H1 (cell line): ENCODE results near the gene MARCHF10. TPM values are rescaled to one million over a fixed set of nuclear protein-coding genes. Genes with fewer than 3 reads are reported as not detected.

Source experiments
- CTCF ChIA-PET: fragments of 300-600 bp; sonication (Branson Sonifier 250); formaldehyde crosslinking; loops from one replicate; lab custom pipeline; 2021; ENCODE audit not compliant: partially characterized antibody; lab: Charles Lee
- POLR2A ChIA-PET: fragments of 300-600 bp; sonication (Branson Sonifier 250); formaldehyde crosslinking; loops from one replicate; lab custom pipeline; 2021; ENCODE audit warnings: inconsistent platforms; ENCODE audit not compliant: partially characterized antibody; lab: Charles Lee
- DNase-seq, 2 experiments: peaks; one replicate each; pipeline versions ENCODE4 v3.0.0 to v3.0.0-alpha.2; 2010 to 2022; ENCODE audit warnings: low spot score in 2 of 2, low read depth in 1 of 2, mixed read lengths in 1 of 2
- FAIRE-seq: peaks from 2 replicates; lab custom pipeline; 2011; peaks lifted over from hg19 to GRCh38; lab: Jason Lieb, UNC
- H2AFZ ChIP-seq: 2 replicates; pipeline ENCODE4 v1.8.1; 2012; ENCODE audit warnings: low read length, inconsistent platforms
- H2AK5ac ChIP-seq: 2 replicates; pipeline ENCODE4 v1.6.1; 2013; ENCODE audit warnings: low read depth, low read length
- H2BK120ac ChIP-seq: replicated peaks from 2 replicates; pipeline ENCODE3; 2013; ENCODE audit warnings: low read depth, low read length, inconsistent platforms
- H2BK12ac ChIP-seq: 2 replicates; pipeline ENCODE4 v1.6.1; 2013; ENCODE audit warnings: low read depth, low read length
- H2BK15ac ChIP-seq: 2 replicates; pipeline ENCODE4 v1.6.1; 2013; ENCODE audit warnings: low read length
- H2BK20ac ChIP-seq: 2 replicates; pipeline ENCODE4 v1.6.1; 2013; ENCODE audit warnings: low read length
- H2BK5ac ChIP-seq: 2 replicates; pipeline ENCODE4 v1.6.1; 2013; ENCODE audit warnings: low read depth, low read length
- H3K14ac ChIP-seq: 2 replicates; pipeline ENCODE4 v1.6.1; 2013; ENCODE audit warnings: inconsistent platforms; ENCODE audit not compliant: insufficient read length
- H3K18ac ChIP-seq: 2 replicates; pipeline ENCODE4 v1.6.1; 2013; ENCODE audit warnings: low read length; ENCODE audit errors: extremely low read depth
- H3K23ac ChIP-seq: 2 replicates; pipeline ENCODE4 v1.6.1; 2013; ENCODE audit warnings: inconsistent platforms; ENCODE audit not compliant: insufficient read length
- H3K23me2 ChIP-seq: 2 replicates; pipeline ENCODE4 v1.6.1; 2013; ENCODE audit warnings: low read depth, low read length
- H3K27ac ChIP-seq: 2 replicates; pipeline ENCODE4 v1.6.1; 2011; ENCODE audit warnings: low read depth, low read length, inconsistent platforms
- H3K27me3 ChIP-seq, 4 experiments: replicated peaks in 1 of 4; 1 replicate in 1 of 4; 2 replicates in 3 of 4; pipeline versions ENCODE4 v1.6.1 to v1.8.1; 2011 to 2013; ENCODE audit warnings: low read length in 3 of 4, mild to moderate bottlenecking in 3 of 4, inconsistent platforms in 2 of 4, mixed read lengths in 2 of 4, moderate library complexity in 1 of 4; ENCODE audit not compliant: control insufficient read depth in 3 of 4, insufficient read depth in 3 of 4; ENCODE audit errors: extremely low read depth in 1 of 4
- H3K36me3 ChIP-seq, 4 experiments: 2 replicates each; pipeline versions ENCODE4 v1.6.1 to v1.8.1; 2011 to 2013; ENCODE audit warnings: mild to moderate bottlenecking in 4 of 4, low read length in 3 of 4, moderate library complexity in 2 of 4, control low read depth in 1 of 4, inconsistent platforms in 1 of 4; ENCODE audit not compliant: insufficient read depth in 4 of 4, control insufficient read depth in 2 of 4
- H3K4ac ChIP-seq: replicated peaks from 2 replicates; pipeline ENCODE3; 2013; ENCODE audit warnings: low read length, low read depth, mixed read lengths, inconsistent platforms; ENCODE audit not compliant: insufficient read length
- H3K4me1 ChIP-seq, 4 experiments: replicated peaks in 1 of 4; 1 replicate in 1 of 4; 2 replicates in 3 of 4; pipeline versions ENCODE4 v1.6.1 to v1.8.1; 2011 to 2013; ENCODE audit warnings: low read length in 3 of 4, inconsistent platforms in 2 of 4, mixed read lengths in 1 of 4; ENCODE audit not compliant: insufficient read depth in 4 of 4, control insufficient read depth in 3 of 4
- H3K4me2 ChIP-seq, 2 experiments: 2 replicates each; pipeline versions ENCODE4 v1.6.1 to v1.8.1; 2011 to 2013; ENCODE audit warnings: low read depth in 2 of 2, low read length in 2 of 2, control low read depth in 1 of 2, inconsistent platforms in 1 of 2, mild to moderate bottlenecking in 1 of 2; ENCODE audit not compliant: insufficient read depth in 1 of 2
- H3K4me3 ChIP-seq, 4 experiments: fragments of 200-600, 300-600 bp in 1 of 4; sonication (generic), shearing (Covaris generic), sonication (Bioruptor Twin) in 1 of 4; 2 replicates each; pipeline versions ENCODE4 v1.5.1 to v1.8.1; 2011 to 2016; ENCODE audit warnings: low read length in 4 of 4, low read depth in 3 of 4, control low read depth in 2 of 4, inconsistent platforms in 2 of 4, mild to moderate bottlenecking in 2 of 4, mixed read lengths in 1 of 4, moderate library complexity in 1 of 4; ENCODE audit not compliant: insufficient read depth in 2 of 4; ENCODE audit errors: extremely low read depth in 1 of 4
- H3K56ac ChIP-seq: replicated peaks from 2 replicates; pipeline ENCODE3; 2013; ENCODE audit warnings: low read depth, mild to moderate bottlenecking, mixed read lengths, low read length, inconsistent platforms; ENCODE audit not compliant: insufficient read length
- H3K79me1 ChIP-seq: 2 replicates; pipeline ENCODE4 v1.6.1; 2013; ENCODE audit warnings: low read depth, low read length, control low read depth
- H3K79me2 ChIP-seq, 2 experiments: 2 replicates each; pipeline versions ENCODE4 v1.6.1 to v1.8.1; 2012 to 2013; ENCODE audit warnings: low read length in 2 of 2, mild to moderate bottlenecking in 2 of 2, inconsistent platforms in 1 of 2; ENCODE audit not compliant: insufficient read depth in 2 of 2, control insufficient read depth in 1 of 2
- H3K9ac ChIP-seq, 4 experiments: replicated peaks in 1 of 4; 1 replicate in 1 of 4; 2 replicates in 3 of 4; pipeline versions ENCODE4 v1.6.1 to v1.8.1; 2011 to 2013; ENCODE audit warnings: low read depth in 3 of 4, low read length in 3 of 4, control low read depth in 2 of 4, mild to moderate bottlenecking in 2 of 4, moderate library complexity in 2 of 4, inconsistent platforms in 1 of 4; ENCODE audit errors: extremely low read depth in 1 of 4
- H3K9me3 ChIP-seq, 2 experiments: 2 replicates each; pipeline versions ENCODE4 v1.6.1 to v1.8.1; 2012 to 2013; ENCODE audit warnings: mild to moderate bottlenecking in 2 of 2, moderate library complexity in 2 of 2, control low read depth in 1 of 2, inconsistent platforms in 1 of 2, low read depth in 1 of 2, low read length in 1 of 2, mixed read lengths in 1 of 2; ENCODE audit not compliant: insufficient read depth in 2 of 2
- H4K20me1 ChIP-seq, 2 experiments: replicated peaks in 1 of 2; 2 replicates each; pipeline versions ENCODE3 to v1.8.1; 2011 to 2013; ENCODE audit warnings: inconsistent platforms in 2 of 2, low read length in 2 of 2, mild to moderate bottlenecking in 1 of 2; ENCODE audit not compliant: insufficient read depth in 2 of 2, control insufficient read depth in 1 of 2
- H4K5ac ChIP-seq: 2 replicates; pipeline ENCODE4 v1.6.1; 2013; ENCODE audit warnings: low read length, low read depth, mixed read lengths, inconsistent platforms; ENCODE audit not compliant: insufficient read length
- H4K8ac ChIP-seq: 2 replicates; pipeline ENCODE4 v1.8.0; 2013; ENCODE audit warnings: mild to moderate bottlenecking, moderate library complexity, low read length, inconsistent platforms; ENCODE audit not compliant: insufficient read depth; ENCODE audit errors: extremely low read depth
- H4K91ac ChIP-seq: replicated peaks from 2 replicates; pipeline ENCODE3; 2013; ENCODE audit warnings: low read length, mixed read lengths, inconsistent platforms; ENCODE audit not compliant: insufficient read length
- BRCA1 ChIP-seq: IDR thresholded peaks from 2 replicates; pipeline ENCODE4 v1.6.1; 2012; ENCODE audit warnings: low read depth, low read length, improper control_type of control experiment
- CHD2 ChIP-seq: IDR thresholded peaks from 2 replicates; pipeline ENCODE4 v1.6.1; 2012; ENCODE audit warnings: low read length, improper control_type of control experiment
- CTCF ChIP-seq, 3 experiments: IDR thresholded peaks; 1 replicate in 2 of 3; 2 replicates in 1 of 3; pipeline versions ENCODE4 v1.5.1 to v1.6.1; 2011; ENCODE audit warnings: low read length in 3 of 3, mild to moderate bottlenecking in 3 of 3, inconsistent platforms in 2 of 3, low read depth in 1 of 3, moderate library complexity in 1 of 3; ENCODE audit not compliant: insufficient read depth in 1 of 3; ENCODE audit errors: control extremely low read depth in 1 of 3
- GABPA ChIP-seq: IDR thresholded peaks from 2 replicates; pipeline ENCODE4 v1.6.1; 2011; ENCODE audit warnings: mild to moderate bottlenecking, low read length, moderate library complexity, borderline replicate concordance; ENCODE audit not compliant: insufficient read depth
- HDAC6 ChIP-seq: IDR thresholded peaks from one replicate; pipeline ENCODE4 v1.7.1; 2012; ENCODE audit warnings: low read depth, mild to moderate bottlenecking, inconsistent platforms, low read length, moderate library complexity
- KDM5A ChIP-seq: fragments of 200-600 bp; IDR thresholded peaks from 2 replicates; pipeline ENCODE4 v1.7.1; 2012; ENCODE audit warnings: mild to moderate bottlenecking, low read length, inconsistent platforms, mixed read lengths
- RBBP5 ChIP-seq: IDR thresholded peaks from 2 replicates; pipeline ENCODE4 v1.7.1; 2012; ENCODE audit warnings: low read depth, mild to moderate bottlenecking, inconsistent platforms, low read length, moderate library complexity, borderline replicate concordance
- RXRA ChIP-seq: IDR thresholded peaks from 2 replicates; pipeline ENCODE4 v1.6.1; 2011; ENCODE audit warnings: low read depth, mild to moderate bottlenecking, low read length, moderate library complexity; ENCODE audit not compliant: insufficient read depth
- SIN3A ChIP-seq, 2 experiments: IDR thresholded peaks in 1 of 2; conservative IDR thresholded peaks in 1 of 2; 2 replicates each; pipeline ENCODE4 v1.6.1; 2011 to 2012; ENCODE audit warnings: low read length in 2 of 2, improper control_type of control experiment in 1 of 2, low read depth in 1 of 2, mild to moderate bottlenecking in 1 of 2
- SIX5 ChIP-seq: IDR thresholded peaks from 2 replicates; pipeline ENCODE4 v1.6.1; 2011; ENCODE audit warnings: mild to moderate bottlenecking, low read depth, low read length
- SUZ12 ChIP-seq: fragments of 200-600 bp; sonication (generic); IDR thresholded peaks from 2 replicates; pipeline ENCODE4 v1.6.1; 2012; ENCODE audit warnings: mild to moderate bottlenecking, inconsistent platforms, low read length, moderate library complexity, mixed read lengths
- ZNF274 ChIP-seq: IDR thresholded peaks from 2 replicates; pipeline ENCODE4 v1.7.0; 2012; ENCODE audit warnings: low read length, borderline replicate concordance; ENCODE audit errors: extremely low read depth
- WGBS, 2 experiments: shearing (Covaris generic) in 1 of 2; methylation state at CpG; one replicate each; pipeline versions ENCODE4 v1.1.6 to v1.1.7; 2013 to 2015; ENCODE audit warnings: low lambda C conversion rate in 2 of 2, mixed read lengths in 2 of 2, inconsistent platforms in 1 of 2, low coverage in 1 of 2, missing lambda C conversion rate in 1 of 2; ENCODE audit not compliant: insufficient replicate concordance in 2 of 2, insufficient coverage in 1 of 2, insufficient read length in 1 of 2; ENCODE audit errors: extremely low coverage in 1 of 2, missing lambda C conversion rate in 1 of 2; 5-methylcytosine and 5-hydroxymethylcytosine counted together
- polyA plus RNA-seq, 7 experiments: library from polyadenylated mRNA; depleted of rRNA in 3 of 7; stranded (reverse) in 5 of 7; unstranded in 2 of 7; fragments of >200 nt in 5 of 7; fragments of 200-250 nt in 2 of 7; gene quantifications; 1 replicate in 5 of 7; 2 replicates in 1 of 7; 4 replicates in 1 of 7; pipeline versions ENCODE4 v1.2.1 to v1.2.3, GENCODE V29; 2011 to 2013; ENCODE audit warnings: missing spikeins in 2 of 7, mixed read lengths in 2 of 7
- total RNA-seq: library from RNA; stranded (reverse); fragmentation: NEBNext Ultra II Directional; extraction: Animal tissue kit (Norgen Biotek cat#: 25700); gene quantifications from 2 replicates; pipeline ENCODE4 v1.2.1, GENCODE V29; 2021

The MARCHF10 gene
- total and polyA plus RNA-seq, 2 of the 8 experiments (the other 6 are each of a cell fraction or from before 2014, with no cell fraction given) = 0.48 to 0.73 TPM

- Histone ChIP-seq H4K91ac (no peak overlapping the region), H3K36me3 (no peaks in the 10 kb centered on the region), H3K9me3 (no peaks in the 10 kb centered on the region), H4K5ac (no peak overlapping the region), H3K4ac (no peak overlapping the region), H3K14ac (no peak overlapping the region), H2BK15ac (no peak overlapping the region), H3K79me2 (no peaks in the 10 kb centered on the region), H2AK5ac (no peak overlapping the region), H3K4me3 (no peak overlapping the region), H2BK12ac (0 out of 2 replicates have a peak overlapping the region, but pooled peaks have one; percentile 41), H4K8ac (no peak overlapping the region), H3K4me2 (no peak overlapping the region), H3K18ac (no peak overlapping the region), H3K9ac (no peak overlapping the region), H3K4me1 (peaks cover 0 to 12% (median 8%) of the 10 kb centered on the region in 4 experiments; a peak in 5 of 7 replicates), H2BK5ac (no peak overlapping the region), H3K23me2 (no peaks in the 10 kb centered on the region), H3K27me3 (no peaks in the 10 kb centered on the region), H3K23ac (no peak overlapping the region), H3K27ac (no peak overlapping the region), H3K79me1 (no peaks in the 10 kb centered on the region), H2BK20ac (no peak overlapping the region), H2BK120ac (no peak overlapping the region), H3K56ac (no peak overlapping the region), H2AFZ (no peak overlapping the region), H4K20me1 (no peaks in the 10 kb centered on the region)
- FAIRE-seq (no peak), DNase-seq (no peak)
- ChIA-PET CTCF (interaction anchor here (1.7 kb wide), 1 partner anchor 9 kb away, joined by 3 read pairs; no protein-coding TSS in a partner anchor), POLR2A (no interaction called here)
- WGBS, 2 experiments = 86% methylated on average over 7 of the region's 7 CpGs; no CpG with 5 or more reads in 1 of the 2 experiments
- TF ChIP-seq ZNF274 (no peak), CHD2 (no peak), KDM5A (no peak), HDAC6 (no peak), SIX5 (no peak), GABPA (no peak), SUZ12 (no peak), RBBP5 (no peak), SIN3A (conservative IDR thresholded peaks at IDR 0.05 in 1 of 2, IDR thresholded peaks at IDR 0.05 in 1 of 2; ENCODE audit: low read depth in 1 of 2, low read length in 2 of 2) (no peak), RXRA (no peak), BRCA1 (no peak), CTCF (IDR thresholded peaks at IDR 0.05; ENCODE audit: control extremely low read depth in 1 of 3, insufficient read depth in 1 of 3, low read depth in 1 of 3, low read length in 3 of 3) (no peak)
Observed at GRCh38 chr17:62753562-62753961, 54.6 kb downstream of the MARCHF10 start.
